GM06990 (cell line): ENCODE measurements around the gene BBS1.

Source experiments
- DNase-seq: peaks from one replicate; pipeline ENCODE4 v3.0.0-alpha.2; 2011; ENCODE audit not compliant: insufficient read length; ENCODE audit errors: extremely low read depth
- H3K27me3 ChIP-seq: replicated peaks from 2 replicates; pipeline ENCODE4 v1.6.0; 2011; ENCODE audit warnings: low read length; ENCODE audit not compliant: control insufficient read depth, insufficient read depth
- H3K36me3 ChIP-seq: 2 replicates; pipeline ENCODE4 v1.5.1; 2011; ENCODE audit warnings: low read length; ENCODE audit not compliant: control insufficient read depth, insufficient read depth
- H3K4me3 ChIP-seq: replicated peaks from 2 replicates; pipeline ENCODE4 v1.5.1; 2011; ENCODE audit warnings: low read depth, mild to moderate bottlenecking, control low read depth, low read length
- TF ChIP-seq, protein P1 (sequence below): IDR thresholded peaks from 2 replicates; pipeline ENCODE4 v1.5.1; 2011; ENCODE audit warnings: low read length, control low read depth, mild to moderate bottlenecking, inconsistent platforms; ENCODE audit not compliant: insufficient read depth, poor library complexity, severe bottlenecking

The BBS1 gene

DNA sequence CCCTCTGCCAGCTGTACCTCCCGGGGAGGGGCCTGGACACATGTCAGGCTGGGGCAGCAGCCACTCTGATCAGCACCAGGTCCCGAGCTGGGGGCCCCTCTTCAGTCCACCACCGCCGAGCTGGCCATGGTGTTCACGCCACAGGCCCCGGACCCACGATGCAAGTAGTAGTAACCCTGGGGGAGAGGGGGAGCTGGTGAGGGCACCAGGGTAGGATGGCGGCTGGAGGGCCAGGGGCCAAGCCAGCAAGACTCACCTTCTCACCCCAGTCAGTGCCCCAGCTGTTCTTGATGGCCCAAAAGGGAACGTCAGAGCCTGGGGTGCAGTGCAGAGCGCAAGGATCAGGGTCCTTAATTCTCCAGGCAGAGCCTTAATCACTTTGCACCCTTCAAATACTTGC lies 53.4 kb downstream of the BBS1 start:
- no peak overlapping the region for H3K4me3 ChIP-seq
- H3K27me3 ChIP-seq, result peaks cover 5% of the 10 kb centered on the region
- no peaks in the 10 kb centered on the region for H3K36me3 ChIP-seq
- TF ChIP-seq, protein P1, sequence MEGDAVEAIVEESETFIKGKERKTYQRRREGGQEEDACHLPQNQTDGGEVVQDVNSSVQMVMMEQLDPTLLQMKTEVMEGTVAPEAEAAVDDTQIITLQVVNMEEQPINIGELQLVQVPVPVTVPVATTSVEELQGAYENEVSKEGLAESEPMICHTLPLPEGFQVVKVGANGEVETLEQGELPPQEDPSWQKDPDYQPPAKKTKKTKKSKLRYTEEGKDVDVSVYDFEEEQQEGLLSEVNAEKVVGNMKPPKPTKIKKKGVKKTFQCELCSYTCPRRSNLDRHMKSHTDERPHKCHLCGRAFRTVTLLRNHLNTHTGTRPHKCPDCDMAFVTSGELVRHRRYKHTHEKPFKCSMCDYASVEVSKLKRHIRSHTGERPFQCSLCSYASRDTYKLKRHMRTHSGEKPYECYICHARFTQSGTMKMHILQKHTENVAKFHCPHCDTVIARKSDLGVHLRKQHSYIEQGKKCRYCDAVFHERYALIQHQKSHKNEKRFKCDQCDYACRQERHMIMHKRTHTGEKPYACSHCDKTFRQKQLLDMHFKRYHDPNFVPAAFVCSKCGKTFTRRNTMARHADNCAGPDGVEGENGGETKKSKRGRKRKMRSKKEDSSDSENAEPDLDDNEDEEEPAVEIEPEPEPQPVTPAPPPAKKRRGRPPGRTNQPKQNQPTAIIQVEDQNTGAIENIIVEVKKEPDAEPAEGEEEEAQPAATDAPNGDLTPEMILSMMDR, result no peak
- no peak for DNase-seq

DNA sequence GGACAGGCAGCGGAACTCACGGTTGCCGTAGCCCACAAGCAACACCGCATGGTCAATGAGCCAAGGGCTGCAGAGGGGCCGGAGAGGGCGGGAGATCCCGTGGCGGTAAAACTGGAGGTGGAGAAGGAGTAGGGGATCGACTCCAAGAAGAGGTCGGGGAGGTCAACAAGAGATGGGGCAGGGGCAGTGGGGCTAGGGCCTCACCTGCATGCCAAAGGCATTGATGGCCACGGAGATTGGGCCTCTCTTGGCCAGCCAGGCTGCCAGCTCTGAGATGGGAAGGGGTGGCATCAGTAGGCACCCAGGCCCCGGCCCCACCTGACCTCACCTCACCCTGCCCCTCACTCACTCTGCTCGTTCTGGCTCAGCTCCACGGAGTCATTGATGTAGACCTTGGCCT lies 54.1 kb downstream of the BBS1 start:
- H3K4me3 ChIP-seq, result no peak overlapping the region
- H3K36me3 ChIP-seq, result no peaks in the 10 kb centered on the region
- H3K27me3 ChIP-seq, result peaks cover 5% of the 10 kb centered on the region
- DNase-seq, result no peak
- TF ChIP-seq, protein P1, result no peak

DNA sequence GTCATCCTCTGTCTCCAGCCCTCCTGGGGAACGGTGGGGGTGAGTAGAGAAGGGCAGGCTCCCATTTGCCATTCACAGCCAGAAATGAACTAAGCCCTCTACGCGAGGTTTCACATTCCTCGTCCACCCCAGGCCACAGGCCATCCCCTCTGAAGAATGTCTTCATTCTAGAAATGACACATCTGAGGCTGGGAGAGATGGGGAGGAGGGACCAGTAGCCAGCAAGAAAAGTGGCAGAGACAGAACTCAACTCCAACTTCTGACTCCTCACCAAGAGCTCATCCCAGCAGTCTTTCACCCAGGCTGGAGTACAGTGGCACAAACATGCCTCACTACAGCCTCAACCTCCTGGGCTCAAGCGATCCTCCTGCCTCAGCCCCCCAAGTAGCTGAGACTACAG lies 54.5 kb downstream of the BBS1 start:
- TF ChIP-seq, protein P1, result no peak
- H3K36me3 ChIP-seq, result no peaks in the 10 kb centered on the region

DNA sequence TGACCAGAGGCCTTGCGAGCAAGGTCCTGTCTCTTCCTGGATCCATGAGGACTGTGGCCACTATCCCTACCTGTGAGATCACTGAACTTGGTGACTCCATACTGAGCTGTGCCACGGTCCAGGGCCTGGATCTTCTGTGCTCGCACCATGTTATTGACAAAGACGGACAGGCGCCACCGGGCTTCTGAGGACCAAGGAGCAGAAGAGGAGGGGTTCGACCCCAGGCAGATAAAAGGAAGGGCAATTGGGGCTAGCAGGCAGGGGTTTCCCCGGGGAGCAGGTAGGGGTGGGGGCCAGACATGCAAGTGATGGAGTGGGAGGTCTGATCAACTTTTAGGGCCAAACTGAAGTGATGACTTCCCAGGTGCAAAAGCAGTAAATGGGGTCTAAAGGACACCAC lies 55.8 kb downstream of the BBS1 start:
- no peak for DNase-seq
- Histone ChIP-seq H3K4me3 (no peak overlapping the region), H3K27me3 (peaks cover 5% of the 10 kb centered on the region), H3K36me3 (no peaks in the 10 kb centered on the region)
- TF ChIP-seq, protein P1, result no peak

More for the DNA sequence above, 54.5 kb downstream of the BBS1 start:
- peaks cover 5% of the 10 kb centered on the region for H3K27me3 ChIP-seq
- DNase-seq, result no peak
- no peak overlapping the region for H3K4me3 ChIP-seq

DNA sequence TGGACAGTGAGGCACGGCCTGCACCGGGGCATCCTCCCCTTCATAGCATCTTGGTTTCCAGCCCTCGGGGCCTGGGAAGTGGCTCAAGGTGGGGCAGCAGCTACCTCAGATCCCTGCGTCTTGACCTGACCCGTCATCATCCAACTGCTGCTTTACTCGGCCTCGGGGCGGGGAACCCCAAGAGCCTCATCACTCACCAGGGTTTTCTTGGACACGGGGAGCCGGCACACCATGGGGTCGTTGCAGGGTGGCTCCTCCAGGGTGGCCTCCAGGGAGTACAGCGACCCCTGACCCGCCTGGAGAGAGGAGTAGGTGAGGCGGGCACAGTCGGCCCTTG lies 57.3 kb downstream of the BBS1 start:
- TF ChIP-seq, protein P1, result no peak
- peak overlapping the region; percentile 34 for H3K4me3 ChIP-seq
- no peaks in the 10 kb centered on the region for H3K36me3 ChIP-seq
- peaks cover 5% of the 10 kb centered on the region for H3K27me3 ChIP-seq
- DNase-seq, result no peak
